NCI-H146 (cell line): Measurements from ENCODE around the gene USP6NL.
A peak's percentile ranks its signal among the peaks of the same experiment; 100 is the strongest.

Experiments
- DNase-seq: peaks from one replicate; lab custom pipeline; 2025; lab: John Stamatoyannopoulos, UW

The USP6NL gene

DNA sequence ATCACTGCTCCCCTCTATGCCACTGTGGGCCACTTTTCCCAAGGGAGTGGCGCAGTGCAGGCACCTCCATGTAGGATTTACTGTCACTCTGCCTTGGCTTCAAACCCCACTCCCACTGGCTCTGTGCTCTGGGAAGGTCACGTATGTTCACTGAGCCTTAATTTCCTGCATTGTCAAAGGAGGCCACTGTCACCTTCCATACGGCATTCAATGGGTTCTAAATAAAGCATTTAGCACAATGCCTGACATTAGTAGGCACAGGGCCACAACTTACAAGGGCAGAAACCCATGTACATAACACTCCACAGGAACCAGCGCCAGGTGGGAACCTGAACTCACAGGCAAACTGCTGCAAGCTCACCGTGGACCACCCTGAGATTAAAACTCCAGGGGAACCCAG, 196.4 kb downstream of the USP6NL start:
- DNase-seq = no peak

DNA sequence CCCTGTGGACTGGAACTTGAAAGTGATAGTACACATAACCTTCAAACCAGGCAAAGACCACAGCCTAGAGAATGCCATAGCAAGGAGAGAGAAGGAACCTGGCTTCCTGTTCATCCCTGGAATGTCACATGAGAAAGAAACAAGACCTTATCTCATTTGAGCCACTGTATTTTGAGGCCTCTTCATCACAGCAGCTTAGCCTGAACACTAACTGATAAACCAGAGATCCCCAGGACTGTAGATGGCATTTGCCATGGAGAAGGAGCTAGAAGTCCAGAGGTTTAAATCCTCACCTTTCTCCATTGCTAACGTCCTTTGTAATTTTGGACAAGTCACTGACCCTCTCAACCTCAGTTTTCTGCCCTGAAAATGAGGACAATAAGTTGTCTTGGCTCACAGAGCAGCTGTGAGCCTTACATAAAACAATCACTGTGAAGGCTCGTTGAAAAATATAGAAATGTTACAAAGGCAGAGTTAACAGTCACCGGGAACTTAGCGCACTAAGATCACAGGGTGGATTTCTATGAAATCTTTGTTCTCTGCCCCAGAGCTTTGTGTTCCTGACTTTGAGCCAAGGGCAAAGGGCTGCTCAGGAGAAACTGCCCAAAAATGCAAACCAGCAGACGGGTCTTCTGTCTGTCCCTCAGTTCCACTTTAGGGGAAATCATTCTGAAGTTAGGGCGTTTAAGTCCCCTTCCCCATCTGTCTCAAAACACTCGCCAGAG, 197.0 kb downstream of the USP6NL start:
- no peak for DNase-seq

DNA sequence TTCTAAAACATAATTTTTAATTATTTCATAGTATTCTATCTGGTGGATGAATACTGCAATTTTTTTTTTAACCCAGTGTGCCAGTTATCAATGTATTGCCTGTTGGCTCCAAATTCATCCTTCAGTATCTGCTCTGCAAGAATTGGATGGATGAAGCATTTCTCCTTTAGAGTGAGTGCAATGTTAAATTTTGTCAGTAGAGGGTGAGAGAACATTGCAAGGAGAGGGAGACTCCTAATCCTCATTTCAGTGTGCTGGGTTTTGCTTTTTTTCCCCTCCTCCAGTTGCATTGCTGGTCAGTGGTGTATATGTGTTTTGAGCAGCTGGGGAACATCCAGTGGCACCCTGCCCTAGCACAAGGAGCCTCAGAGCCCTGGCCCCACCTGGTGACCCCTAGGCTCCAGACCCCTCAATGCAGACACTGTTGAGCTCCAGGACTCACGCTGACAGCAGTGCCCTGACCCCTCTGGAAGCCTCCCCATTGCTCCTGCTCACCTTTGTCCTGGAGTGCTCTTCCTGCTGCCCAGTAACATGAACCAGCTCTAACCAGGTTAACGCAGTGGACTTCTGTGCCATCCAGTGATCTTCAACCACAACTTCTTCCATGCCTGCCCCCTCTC, 199.4 kb downstream of the USP6NL start:
- DNase-seq = peak; percentile 36

DNA sequence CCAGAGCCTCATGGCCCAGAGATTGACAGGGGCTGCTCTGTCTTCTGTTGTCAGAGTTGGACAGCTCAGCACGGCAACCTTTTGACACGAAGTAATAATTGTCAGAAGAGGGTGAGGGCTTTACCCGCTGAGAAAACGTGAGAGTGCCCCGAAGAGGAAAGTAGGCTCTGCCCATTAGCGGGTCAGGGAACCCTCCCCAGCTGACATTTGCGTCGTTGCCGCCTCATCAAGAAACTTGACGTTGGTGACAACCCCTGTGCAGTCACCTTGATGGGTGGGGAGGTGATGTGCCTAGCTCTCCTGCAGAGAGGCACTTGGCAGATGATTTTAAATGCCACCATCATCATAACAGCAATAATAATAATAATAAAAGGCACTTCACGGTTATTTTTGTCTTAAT, 202.1 kb downstream of the USP6NL start:
- DNase-seq = no peak

DNA sequence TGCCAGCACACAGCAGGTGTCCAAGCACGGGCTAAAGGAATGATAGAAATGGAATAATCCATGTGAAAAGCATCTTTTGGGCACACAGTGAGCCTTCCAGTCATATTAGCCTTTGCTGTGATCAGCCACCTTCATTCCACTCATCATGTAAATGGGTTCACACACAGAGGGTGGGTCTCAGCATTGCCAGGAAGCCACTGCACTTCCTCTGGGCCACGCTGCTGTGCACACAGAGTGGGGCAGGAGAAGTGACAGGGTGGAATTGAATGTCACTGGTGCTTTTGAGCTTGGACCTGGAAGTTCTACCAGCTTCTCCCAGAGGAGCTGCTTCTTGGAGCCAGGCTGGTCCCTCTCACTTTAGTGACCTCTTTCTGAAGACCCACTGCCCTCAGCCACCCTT, 203.5 kb downstream of the USP6NL start:
- no peak for DNase-seq

DNA sequence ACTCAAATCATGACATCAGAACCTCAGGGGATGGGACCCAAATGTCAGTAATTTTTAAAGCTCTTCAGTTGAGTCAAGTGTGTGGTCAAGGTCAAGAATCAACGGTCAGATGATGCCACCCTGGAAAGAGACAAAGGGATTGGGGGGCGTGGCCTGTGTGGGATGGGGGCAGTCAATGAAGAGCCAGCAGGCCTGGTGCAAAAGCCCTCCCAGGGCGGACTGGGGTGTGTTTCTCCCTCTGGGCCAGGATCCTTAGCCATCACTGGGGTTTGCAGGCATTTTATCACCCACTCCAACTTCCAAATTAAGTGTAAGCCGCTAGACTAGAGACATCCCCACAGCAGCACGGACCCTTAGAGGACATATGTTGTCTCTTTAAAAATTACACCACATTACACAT, 204.7 kb downstream of the USP6NL start:
- DNase-seq = no peak

DNA sequence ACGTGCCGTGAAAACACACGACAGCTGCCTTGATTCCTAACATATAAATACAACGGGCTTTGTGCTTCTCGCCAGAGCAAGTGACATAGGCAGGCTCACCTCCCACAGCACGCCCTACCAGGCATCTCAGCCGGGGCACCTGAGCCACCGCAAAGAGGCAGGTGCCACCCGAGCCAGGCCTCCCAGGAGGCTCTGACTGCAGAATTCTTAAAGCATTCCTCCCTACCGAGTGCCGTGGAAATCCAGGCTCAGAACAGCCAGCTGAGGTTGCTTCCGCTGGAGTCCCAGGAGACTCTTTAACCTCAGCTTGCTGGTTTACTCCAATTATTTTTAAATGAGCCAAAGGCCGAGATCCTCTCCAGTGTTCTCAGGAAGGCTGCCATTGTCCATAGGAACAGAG, 206.5 kb downstream of the USP6NL start:
- DNase-seq = no peak
